Neural crest cell (in vitro differentiated cells): Measurements from ENCODE around the gene NUAK2. TPM values are rescaled to one million over a fixed set of nuclear protein-coding genes. Genes with fewer than 3 reads are reported as not detected.
A peak's percentile ranks its signal among the peaks of the same experiment; 100 is the strongest.

Experiments
- DNase-seq: peaks from one replicate; pipeline ENCODE4 v3.0.0; 2021; ENCODE audit warnings: low read depth, mixed read lengths, low spot score
- H3K27ac Mint-ChIP-seq: one replicate; pipeline ENCODE4 v1.8.0; 2021; ENCODE audit warnings: mild to moderate bottlenecking, mixed read lengths; ENCODE audit not compliant: unreplicated experiment
- H3K27me3 Mint-ChIP-seq: 2 replicates; pipeline ENCODE4 v1.8.0; 2021; ENCODE audit warnings: low read depth, mild to moderate bottlenecking, mixed read lengths
- H3K36me3 Mint-ChIP-seq: 2 replicates; pipeline ENCODE4 v1.8.0; 2021; ENCODE audit warnings: low read depth, mild to moderate bottlenecking, mixed read lengths
- H3K4me1 Mint-ChIP-seq: 2 replicates; pipeline ENCODE4 v1.8.0; 2021; ENCODE audit warnings: mixed read lengths
- H3K4me3 Mint-ChIP-seq: one replicate; pipeline ENCODE4 v1.8.0; 2021; ENCODE audit warnings: mild to moderate bottlenecking, mixed read lengths
- H3K9me3 Mint-ChIP-seq: 2 replicates; pipeline ENCODE4 v1.8.0; 2021; ENCODE audit warnings: mixed read lengths
- total RNA-seq: library from RNA; stranded (reverse); gene quantifications from 2 replicates; pipeline ENCODE4 v1.2.1, GENCODE V29; 2021
- TF ChIP-seq, protein P1 (sequence below): fragments of 200-600 bp; sonication (generic); conservative IDR thresholded peaks from 2 replicates; pipeline ENCODE4 v1.5.0; 2021; ENCODE audit warnings: antibody characterized with exemption, mild to moderate bottlenecking

NUAK2 gene
- total RNA-seq, 1 donor from 2014 or later, result 15.4 TPM

DNA sequence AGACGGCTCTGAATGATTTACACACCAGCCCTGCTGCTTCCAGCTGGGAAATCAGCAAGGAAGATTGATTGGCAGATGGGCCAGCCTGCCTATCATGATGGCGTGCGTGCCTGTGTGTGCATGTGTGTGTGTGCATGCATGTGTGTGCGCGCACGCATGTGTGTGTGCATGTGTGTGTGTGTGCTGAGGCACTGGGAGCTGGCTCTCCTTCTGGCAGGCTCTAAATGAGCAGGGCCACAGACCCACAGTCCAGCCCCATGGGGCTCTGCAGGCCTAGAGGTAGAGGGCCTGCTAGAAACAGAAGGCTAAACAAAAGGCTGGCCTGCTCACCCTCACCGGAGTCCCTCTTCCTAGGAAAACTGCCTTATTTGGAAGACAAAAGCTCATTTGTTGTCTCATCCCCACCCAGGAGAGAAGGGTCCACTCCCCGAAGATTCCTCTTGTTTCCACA, 29.2 kb upstream of the NUAK2 start:
- Mint-ChIP-seq H3K27ac (peak overlapping the region; percentile 76), H3K4me3 (peak overlapping the region; percentile 68), H3K9me3 (no peaks in the 10 kb centered on the region), H3K27me3 (peaks cover 10% of the 10 kb centered on the region), H3K36me3 (no peaks in the 10 kb centered on the region), H3K4me1 (peaks cover 53% of the 10 kb centered on the region)
- TF ChIP-seq, protein P1, sequence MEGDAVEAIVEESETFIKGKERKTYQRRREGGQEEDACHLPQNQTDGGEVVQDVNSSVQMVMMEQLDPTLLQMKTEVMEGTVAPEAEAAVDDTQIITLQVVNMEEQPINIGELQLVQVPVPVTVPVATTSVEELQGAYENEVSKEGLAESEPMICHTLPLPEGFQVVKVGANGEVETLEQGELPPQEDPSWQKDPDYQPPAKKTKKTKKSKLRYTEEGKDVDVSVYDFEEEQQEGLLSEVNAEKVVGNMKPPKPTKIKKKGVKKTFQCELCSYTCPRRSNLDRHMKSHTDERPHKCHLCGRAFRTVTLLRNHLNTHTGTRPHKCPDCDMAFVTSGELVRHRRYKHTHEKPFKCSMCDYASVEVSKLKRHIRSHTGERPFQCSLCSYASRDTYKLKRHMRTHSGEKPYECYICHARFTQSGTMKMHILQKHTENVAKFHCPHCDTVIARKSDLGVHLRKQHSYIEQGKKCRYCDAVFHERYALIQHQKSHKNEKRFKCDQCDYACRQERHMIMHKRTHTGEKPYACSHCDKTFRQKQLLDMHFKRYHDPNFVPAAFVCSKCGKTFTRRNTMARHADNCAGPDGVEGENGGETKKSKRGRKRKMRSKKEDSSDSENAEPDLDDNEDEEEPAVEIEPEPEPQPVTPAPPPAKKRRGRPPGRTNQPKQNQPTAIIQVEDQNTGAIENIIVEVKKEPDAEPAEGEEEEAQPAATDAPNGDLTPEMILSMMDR, result no peak
- DNase-seq, result no peak

DNA sequence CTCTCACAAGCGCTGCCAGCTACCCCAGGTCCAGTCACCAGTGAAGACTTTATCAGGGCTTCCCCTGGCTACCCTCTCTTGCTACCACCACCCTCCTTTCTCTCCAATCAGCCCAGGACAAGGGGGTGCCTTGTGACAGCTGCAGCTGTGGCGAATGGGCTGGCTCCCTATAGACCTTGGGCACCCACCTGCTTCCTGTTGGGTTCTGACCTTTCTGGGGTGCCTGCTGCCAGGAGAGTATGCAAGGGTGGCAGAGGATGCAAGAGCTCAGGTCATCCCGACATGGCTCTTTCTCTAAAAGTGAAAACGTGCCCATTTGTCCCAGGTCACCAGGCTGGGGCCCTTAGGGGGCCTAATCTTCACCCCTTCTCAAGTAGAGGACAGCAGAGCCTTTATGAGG, 28.6 kb upstream of the NUAK2 start:
- Mint-ChIP-seq H3K9me3 (no peaks in the 10 kb centered on the region), H3K36me3 (no peaks in the 10 kb centered on the region), H3K4me1 (peaks cover 48% of the 10 kb centered on the region), H3K27me3 (peaks cover 16% of the 10 kb centered on the region), H3K27ac (no peak overlapping the region), H3K4me3 (peak overlapping the region; percentile 68)
- TF ChIP-seq, protein P1, result no peak
- DNase-seq, result no peak

DNA sequence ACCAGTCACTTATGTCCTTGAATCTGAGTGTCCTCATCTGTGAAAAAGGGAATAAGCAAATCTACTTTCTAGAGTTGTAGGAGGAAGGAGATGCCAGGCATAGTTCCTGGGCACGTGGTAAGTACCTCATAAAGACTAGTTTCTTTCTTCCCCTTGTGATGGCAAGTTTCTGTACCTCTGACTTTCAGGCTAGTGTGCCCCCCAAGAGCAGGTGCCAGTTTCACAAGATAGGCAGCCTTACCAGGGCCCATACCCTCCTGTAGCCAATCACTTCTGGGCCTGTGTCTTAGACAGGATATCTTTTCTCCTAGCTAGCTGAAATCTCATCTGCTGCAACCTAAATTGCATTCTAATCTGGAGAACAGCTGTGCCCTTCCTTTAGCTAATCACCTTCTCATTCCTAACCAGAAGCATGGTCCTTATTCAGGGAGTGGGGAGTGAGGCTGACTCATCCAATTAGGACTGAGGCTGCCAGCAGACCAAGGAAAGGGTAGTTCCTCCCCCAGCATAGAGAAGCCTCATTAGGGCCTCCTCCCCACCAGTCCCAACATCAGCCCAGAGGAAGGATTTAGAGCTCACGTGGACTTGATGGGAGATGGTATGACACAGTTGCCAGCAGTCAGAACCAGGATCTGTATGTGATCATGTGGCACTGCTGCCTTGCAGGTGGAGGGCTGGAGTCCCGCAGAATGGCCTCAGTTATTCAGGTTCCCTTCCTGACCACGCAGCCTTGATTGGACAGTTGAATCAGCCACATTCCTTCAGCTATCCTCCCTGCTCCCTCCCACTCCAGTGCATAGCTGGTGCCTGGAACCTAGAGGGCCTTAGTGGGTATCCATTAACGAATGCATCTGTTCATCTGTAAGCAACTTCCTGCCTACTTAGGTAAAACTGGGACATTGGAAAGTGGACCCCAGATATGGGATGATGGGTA, 27.3 kb upstream of the NUAK2 start:
- no peak overlapping the region for H3K4me3 Mint-ChIP-seq
- H3K9me3 Mint-ChIP-seq, result no peaks in the 10 kb centered on the region
- peaks cover 27% of the 10 kb centered on the region for H3K27me3 Mint-ChIP-seq
- no peaks in the 10 kb centered on the region for H3K36me3 Mint-ChIP-seq
- TF ChIP-seq, protein P1, result no peak
- H3K27ac Mint-ChIP-seq, result no peak overlapping the region
- DNase-seq, result no peak
- peaks cover 45% of the 10 kb centered on the region for H3K4me1 Mint-ChIP-seq

DNA sequence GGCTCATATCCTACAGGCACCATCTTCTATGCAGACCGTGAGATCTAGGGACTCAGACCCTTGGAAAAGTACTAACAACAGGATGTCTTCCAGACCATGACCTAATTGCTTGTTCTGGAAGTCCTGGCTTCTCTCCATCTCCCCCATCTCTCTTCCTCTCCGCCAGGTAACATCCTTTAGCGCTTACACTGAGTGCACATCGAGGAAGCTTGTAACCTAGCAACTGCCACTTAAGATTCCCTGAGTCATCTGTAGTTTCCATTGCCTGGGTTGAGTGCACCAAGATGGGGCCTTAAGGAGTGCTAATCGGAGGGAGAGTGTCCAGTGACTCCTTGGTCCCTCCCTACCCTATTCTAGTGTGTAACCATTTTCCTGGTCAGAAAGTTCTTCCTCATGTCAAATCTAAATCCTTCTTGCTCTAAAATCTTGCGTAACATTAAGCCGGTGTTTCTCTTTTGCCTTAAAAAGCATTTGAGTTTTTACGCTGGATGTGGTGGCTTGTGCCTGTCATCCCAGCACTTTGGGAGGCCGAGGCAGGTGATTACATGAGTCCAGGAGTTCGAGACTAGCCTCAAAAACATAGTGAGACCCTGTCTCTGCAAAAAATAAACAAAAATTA, 25.5 kb upstream of the NUAK2 start:
- no peak overlapping the region for H3K4me3 Mint-ChIP-seq
- peaks cover 39% of the 10 kb centered on the region for H3K27me3 Mint-ChIP-seq
- peaks cover 41% of the 10 kb centered on the region for H3K4me1 Mint-ChIP-seq
- no peak overlapping the region for H3K27ac Mint-ChIP-seq
- TF ChIP-seq, protein P1, result no peak
- no peaks in the 10 kb centered on the region for H3K9me3 Mint-ChIP-seq
- DNase-seq, result no peak
- no peaks in the 10 kb centered on the region for H3K36me3 Mint-ChIP-seq

DNA sequence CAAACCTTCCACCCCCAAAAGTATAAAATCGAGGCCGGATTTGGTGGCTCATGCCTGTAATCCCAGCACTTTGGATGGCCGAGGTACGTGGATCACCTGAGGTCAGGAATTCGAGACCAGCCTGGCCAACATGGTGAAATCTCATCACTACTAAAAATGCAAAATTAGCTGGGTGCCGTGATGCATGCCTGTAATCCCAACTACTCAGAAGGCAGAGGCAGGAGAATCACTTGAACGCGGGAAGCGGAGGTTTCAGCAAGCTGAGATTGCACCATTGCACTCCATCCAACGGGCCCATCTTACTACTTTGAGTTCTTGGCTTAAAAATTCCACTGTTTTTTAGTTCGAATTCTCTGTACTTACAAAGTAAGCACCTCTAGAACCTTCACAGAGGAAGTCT, 24.2 kb upstream of the NUAK2 start:
- Mint-ChIP-seq H3K4me1 (peaks cover 33% of the 10 kb centered on the region), H3K36me3 (no peaks in the 10 kb centered on the region), H3K27ac (no peak overlapping the region), H3K4me3 (peak overlapping the region; percentile 27), H3K27me3 (peaks cover 43% of the 10 kb centered on the region), H3K9me3 (no peaks in the 10 kb centered on the region)
- TF ChIP-seq, protein P1, result no peak
- no peak for DNase-seq
